HCT116 (cell line): ENCODE measurements around the gene KRTAP4-8. TPM values are rescaled to one million over a fixed set of nuclear protein-coding genes. Genes with fewer than 3 reads are reported as not detected.

Experiments used
- ATAC-seq: fragments of 200-7000 bp; cut with Tn5 transposase; 2 replicates; pipeline ENCODE4 v1.9.1; 2020; ENCODE audit warnings: mild to moderate bottlenecking, moderate library complexity
- BruUV-seq: library from RNA; stranded (reverse); fragments of 400-500 nt; replicated peaks from 2 replicates; lab custom pipeline; 2021; lab: Mats Ljungman, UMichigan
- CTCF ChIA-PET: fragments of 300-600 bp; sonication (Branson Sonifier 250); formaldehyde crosslinking; loops from one replicate; lab custom pipeline; 2021; ENCODE audit warnings: antibody characterized with exemption; lab: Charles Lee
- POLR2A ChIA-PET: fragments of 300-600, 350-600 bp; sonication (Branson Sonifier 250); formaldehyde crosslinking; loops from one replicate; lab custom pipeline; 2021; ENCODE audit warnings: antibody characterized with exemption; lab: Charles Lee
- RAD21 ChIA-PET, 2 experiments: fragments of 300-600 bp; sonication (Branson Sonifier 250); formaldehyde crosslinking; loops; one replicate each; lab custom pipeline; 2023; ENCODE audit warnings: low total read pairs in 2 of 2; ENCODE audit not compliant: uncharacterized antibody in 2 of 2, unreplicated experiment in 2 of 2, low non-redundant PET in 1 of 2; lab: Charles Lee
- DNase-seq: peaks from one replicate; pipeline ENCODE4 v3.0.0-alpha.2; 2010; ENCODE audit warnings: low read depth, low spot score
- H2AFZ ChIP-seq: fragments of 200-600 bp; shearing (Covaris generic), sonication (generic); 2 replicates; pipeline ENCODE4 v1.6.1; 2017; ENCODE audit warnings: low read depth, mixed run types, mixed read lengths, antibody characterized with exemption, low read length; ENCODE audit not compliant: poor library complexity, severe bottlenecking
- H3K27ac ChIP-seq: 2 replicates; pipeline ENCODE4 v1.5.1; 2012; ENCODE audit warnings: low read depth, low read length
- H3K27me3 ChIP-seq: fragments of 200-600 bp; sonication (generic); 2 replicates; pipeline ENCODE4 v1.6.1; 2016; ENCODE audit warnings: mixed run types, low read length, mixed read lengths; ENCODE audit not compliant: insufficient read depth
- H3K36me3 ChIP-seq, 2 experiments: fragments of 200-500 bp in 1 of 2; fragments of 200-600 bp in 1 of 2; sonication (Bioruptor generic) in 1 of 2; sonication (generic) in 1 of 2; 2 replicates each; pipeline versions ENCODE4 v1.5.1 to v1.6.1; 2014 to 2016; ENCODE audit warnings: low read length in 2 of 2, inconsistent platforms in 1 of 2, mixed read lengths in 1 of 2, mixed run types in 1 of 2; ENCODE audit not compliant: insufficient read depth in 2 of 2, control insufficient read depth in 1 of 2
- H3K4me1 ChIP-seq, 2 experiments: fragments of 200-600 bp in 1 of 2; sonication (generic) in 1 of 2; 2 replicates each; pipeline versions ENCODE4 v1.5.1 to v1.6.1; 2012 to 2017; ENCODE audit warnings: low read length in 2 of 2, inconsistent platforms in 1 of 2, mild to moderate bottlenecking in 1 of 2, mixed read lengths in 1 of 2, mixed run types in 1 of 2, moderate library complexity in 1 of 2; ENCODE audit not compliant: insufficient read depth in 2 of 2, control insufficient read depth in 1 of 2
- H3K4me2 ChIP-seq: fragments of 200-600 bp; sonication (generic); 2 replicates; pipeline ENCODE4 v1.6.1; 2017; ENCODE audit warnings: mixed run types, low read length, mixed read lengths
- H3K4me3 ChIP-seq, 2 experiments: fragments of 200-600 bp in 1 of 2; sonication (generic) in 1 of 2; replicated peaks in 1 of 2; 2 replicates each; pipeline ENCODE4 v1.5.1; 2011 to 2016; ENCODE audit warnings: low read length in 2 of 2, control low read depth in 1 of 2, low read depth in 1 of 2, mild to moderate bottlenecking in 1 of 2, mixed read lengths in 1 of 2, mixed run types in 1 of 2
- H3K79me2 ChIP-seq: fragments of 200-600 bp; sonication (generic); 2 replicates; pipeline ENCODE4 v1.6.1; 2017; ENCODE audit warnings: mild to moderate bottlenecking, mixed run types, low read length, moderate library complexity, mixed read lengths; ENCODE audit not compliant: insufficient read depth
- H3K9ac ChIP-seq: fragments of 200-600 bp; sonication (generic); 2 replicates; pipeline ENCODE4 v1.6.1; 2016; ENCODE audit warnings: low read length, mixed read lengths
- H3K9me2 ChIP-seq: fragments of 200-600 bp; sonication (generic), shearing (Covaris generic); 2 replicates; pipeline ENCODE4 v1.6.1; 2017; ENCODE audit warnings: mixed run types, mild to moderate bottlenecking, moderate library complexity; ENCODE audit not compliant: insufficient read depth
- H3K9me3 ChIP-seq, 2 experiments: fragments of 200-500 bp in 1 of 2; fragments of 200-600 bp in 1 of 2; sonication (Bioruptor generic) in 1 of 2; sonication (generic) in 1 of 2; 2 replicates each; pipeline ENCODE4 v1.6.1; 2014 to 2017; ENCODE audit warnings: low read length in 2 of 2, mixed read lengths in 2 of 2, inconsistent platforms in 1 of 2, low read depth in 1 of 2, mild to moderate bottlenecking in 1 of 2, mixed run types in 1 of 2, moderate library complexity in 1 of 2; ENCODE audit not compliant: control insufficient read depth in 1 of 2, insufficient read depth in 1 of 2
- H4K20me1 ChIP-seq: fragments of 200-600 bp; sonication (generic), shearing (Covaris generic); 2 replicates; pipeline ENCODE4 v1.6.1; 2017; ENCODE audit warnings: mixed run types, mild to moderate bottlenecking, moderate library complexity; ENCODE audit not compliant: insufficient read depth
- ATF3 ChIP-seq: IDR thresholded peaks from 2 replicates; pipeline ENCODE4 v1.6.1; 2012
- CBX3 ChIP-seq: IDR thresholded peaks from 2 replicates; pipeline ENCODE4 v1.6.1; 2012; ENCODE audit warnings: low read depth
- CEBPB ChIP-seq: IDR thresholded peaks from 2 replicates; pipeline ENCODE4 v1.6.1; 2012; ENCODE audit warnings: low read depth
- EGR1 ChIP-seq: IDR thresholded peaks from 2 replicates; pipeline ENCODE4 v1.6.1; 2012; ENCODE audit warnings: low read depth
- ELF1 ChIP-seq: IDR thresholded peaks from 2 replicates; pipeline ENCODE4 v1.6.1; 2012; ENCODE audit warnings: low read depth, borderline replicate concordance
- EZH2phosphoT487 ChIP-seq: fragments of 200-600 bp; IDR thresholded peaks from 2 replicates; pipeline ENCODE4 v1.6.1; 2018; ENCODE audit warnings: antibody characterized with exemption, borderline replicate concordance
- MAX ChIP-seq: IDR thresholded peaks from 2 replicates; pipeline ENCODE4 v1.6.1; 2012
- POLR2A ChIP-seq: IDR thresholded peaks from 2 replicates; pipeline ENCODE4 v1.7.0; 2011; ENCODE audit warnings: borderline replicate concordance; ENCODE audit not compliant: insufficient read depth, insufficient read length; ENCODE audit errors: extremely low read depth
- POLR2AphosphoS5 ChIP-seq: IDR thresholded peaks from 2 replicates; pipeline ENCODE4 v1.6.1; 2011; ENCODE audit warnings: mild to moderate bottlenecking, low read depth, low read length, moderate library complexity
- RAD21 ChIP-seq: IDR thresholded peaks from 2 replicates; pipeline ENCODE4 v1.6.1; 2012; ENCODE audit warnings: low read depth, mild to moderate bottlenecking
- REST ChIP-seq: IDR thresholded peaks from 2 replicates; pipeline ENCODE4 v1.6.1; 2012; ENCODE audit warnings: low read depth
- SIN3A ChIP-seq: IDR thresholded peaks from 2 replicates; pipeline ENCODE4 v1.6.1; 2012; ENCODE audit warnings: low read depth
- SP1 ChIP-seq: IDR thresholded peaks from 2 replicates; pipeline ENCODE4 v1.6.1; 2012; ENCODE audit warnings: low read depth
- SRF ChIP-seq: IDR thresholded peaks from 2 replicates; pipeline ENCODE4 v1.6.1; 2012; ENCODE audit warnings: low read depth
- ZFX ChIP-seq: fragments of 450-650 bp; IDR thresholded peaks from 2 replicates; pipeline ENCODE4 v1.6.1; 2017
- ZNF274 ChIP-seq: fragments of 200-500 bp; sonication (Bioruptor generic); IDR thresholded peaks from 2 replicates; pipeline ENCODE4 v1.6.1; 2014; ENCODE audit warnings: mild to moderate bottlenecking, low read depth, low read length, inconsistent platforms
- intact Hi-C: fragments of 100-400 bp; cut with micrococcal nuclease; formaldehyde crosslinking; loops from 2 replicates; pipeline ENCODE4 v1.10.0; 2022
- total RNA-seq: library from RNA; stranded (reverse); gene quantifications from one replicate; pipeline ENCODE4 v1.2.1, GENCODE V29; 2021; ENCODE audit not compliant: unreplicated experiment

KRTAP4-8 gene
- total RNA-seq, 1 experiment from 2014 or later, result not detected

GRCh38 chr17:41082626-41083025 is 15.3 kb downstream of the KRTAP4-8 start:
- no peak for TF ChIP-seq POLR2A
- TF ChIP-seq EZH2phosphoT487, result no peak
- no peak for TF ChIP-seq POLR2AphosphoS5
- Histone ChIP-seq H3K4me1 (peaks cover 20 to 57% of the 10 kb centered on the region in 2 experiments), H3K27me3 (no peaks in the 10 kb centered on the region), H3K4me3 (peak overlapping the region in 1 of 2 experiments; percentile 14; a peak in 1 of 4 replicates), H3K9me2 (no peaks in the 10 kb centered on the region), H3K79me2 (peaks cover 58% of the 10 kb centered on the region), H3K4me2 (peak overlapping the region; percentile 24), H2AFZ (no peak overlapping the region), H3K36me3 (peaks cover 0 to 38% of the 10 kb centered on the region in 2 experiments; a peak in 2 of 4 replicates), H3K9ac (peak overlapping the region; percentile 20; the same call in 1 of the 2 replicates), H3K9me3 (no peaks in the 10 kb centered on the region), H3K27ac (peak overlapping the region; percentile 67; the same call in 1 of the 2 replicates), H4K20me1 (no peaks in the 10 kb centered on the region)
- ChIA-PET POLR2A (no interaction called here), RAD21 (no interaction called here), CTCF (no interaction called here)
- BruUV-seq, result TSS peak; percentile 49
- DNase-seq (no peak), ATAC-seq (no peak)
- intact Hi-C loops, result no loop called here

GRCh38 chr17:41076788-41077187 is 21.2 kb downstream of the KRTAP4-8 start:
- Histone ChIP-seq H3K4me3 (no peak overlapping the region), H3K27ac (no peak overlapping the region), H3K9ac (no peak overlapping the region), H3K27me3 (no peaks in the 10 kb centered on the region), H3K4me1 (peaks cover 0 to 58% of the 10 kb centered on the region in 2 experiments; a peak in 2 of 4 replicates), H3K79me2 (peaks cover 80% of the 10 kb centered on the region), H3K4me2 (no peak overlapping the region), H3K36me3 (peaks cover 0 to 76% of the 10 kb centered on the region in 2 experiments; a peak in 2 of 4 replicates), H3K9me2 (no peaks in the 10 kb centered on the region), H3K9me3 (no peaks in the 10 kb centered on the region), H2AFZ (no peak overlapping the region), H4K20me1 (no peaks in the 10 kb centered on the region)
- RAD21 ChIA-PET, result no interaction called here
- CTCF ChIA-PET, result no interaction called here
- DNase-seq, result no peak
- POLR2A ChIA-PET, result no interaction called here
- ATAC-seq, result no peak
- BruUV-seq, result no TSS peak
- intact Hi-C loops, result no loop called here
- TF ChIP-seq ZFX (no peak), EGR1 (no peak), CEBPB (no peak), CBX3 (no peak), RAD21 (no peak), ZNF274 (no peak), SIN3A (no peak), ELF1 (no peak), MAX (no peak), REST (no peak), SRF (no peak), SP1 (no peak), ATF3 (no peak)
